ENCODE measurements around the gene LSM14B. TPM values are rescaled to one million over a fixed set of nuclear protein-coding genes. Genes with fewer than 3 reads are reported as not detected.

The LSM14B gene
- total RNA-seq, 1 experiment from 2014 or later: 82.4 TPM

- WGBS (ENCODE audit: extremely low coverage, insufficient read length, low lambda C conversion rate): no CpG with 5 or more reads among the region's 14 CpGs
- H3K27ac Mint-ChIP-seq: peak overlapping the region in 2 of 3 experiments; percentile 63 to 77; a peak in 3 of 7 replicates
- H4K20me1 ChIP-seq (ENCODE audit: control insufficient read depth, insufficient read depth, insufficient read length): no peaks in the 10 kb centered on the region
- no peak overlapping the region for H2BK20ac ChIP-seq (ENCODE audit: low read depth, low read length, poor library complexity, severe bottlenecking)
- no peaks in the 10 kb centered on the region for H3K4me1 ChIP-seq (ENCODE audit: insufficient read depth, low read length)
- no peak overlapping the region for H3K4ac ChIP-seq (ENCODE audit: low read depth, low read length)
- H2BK12ac ChIP-seq (ENCODE audit: insufficient read length, low read depth, low read length): no peak overlapping the region
- no peak overlapping the region for H3K27ac ChIP-seq (ENCODE audit: insufficient read length, low read depth, low read length)
- H3K23me2 ChIP-seq (ENCODE audit: insufficient read length, low read depth, low read length, poor library complexity, severe bottlenecking): no peaks in the 10 kb centered on the region
- peaks cover 19 to 49% (median 40%) of the 10 kb centered on the region in 3 experiments for H3K36me3 Mint-ChIP-seq (ENCODE audit: insufficient read depth in 1 of 3, low read depth in 3 of 3)
- no peak overlapping the region for H2BK15ac ChIP-seq (ENCODE audit: low read depth, low read length)
- peaks cover 16 to 17% of the 10 kb centered on the region in 2 experiments for H3K4me1 Mint-ChIP-seq
- no peaks in the 10 kb centered on the region for H3K9me3 ChIP-seq (ENCODE audit: control insufficient read depth, low read depth, low read length)
- H3K9ac ChIP-seq (ENCODE audit: extremely low read depth, insufficient read length, low read length): no peak overlapping the region
- no peaks in the 10 kb centered on the region for H3K27me3 Mint-ChIP-seq (ENCODE audit: low read depth)
- no peak overlapping the region for H3K23ac ChIP-seq (ENCODE audit: insufficient read length, low read depth, low read length)
- no peak overlapping the region for H2AFZ ChIP-seq (ENCODE audit: low read length)
- H3K4me2 ChIP-seq (ENCODE audit: insufficient read depth, insufficient read length, low read length): no peak overlapping the region
- no peak overlapping the region for H2AK5ac ChIP-seq (ENCODE audit: insufficient read length, low read length)
- H3K27me3 ChIP-seq (ENCODE audit: insufficient read depth, low read length): no peaks in the 10 kb centered on the region
- TF ChIP-seq, protein P1, sequence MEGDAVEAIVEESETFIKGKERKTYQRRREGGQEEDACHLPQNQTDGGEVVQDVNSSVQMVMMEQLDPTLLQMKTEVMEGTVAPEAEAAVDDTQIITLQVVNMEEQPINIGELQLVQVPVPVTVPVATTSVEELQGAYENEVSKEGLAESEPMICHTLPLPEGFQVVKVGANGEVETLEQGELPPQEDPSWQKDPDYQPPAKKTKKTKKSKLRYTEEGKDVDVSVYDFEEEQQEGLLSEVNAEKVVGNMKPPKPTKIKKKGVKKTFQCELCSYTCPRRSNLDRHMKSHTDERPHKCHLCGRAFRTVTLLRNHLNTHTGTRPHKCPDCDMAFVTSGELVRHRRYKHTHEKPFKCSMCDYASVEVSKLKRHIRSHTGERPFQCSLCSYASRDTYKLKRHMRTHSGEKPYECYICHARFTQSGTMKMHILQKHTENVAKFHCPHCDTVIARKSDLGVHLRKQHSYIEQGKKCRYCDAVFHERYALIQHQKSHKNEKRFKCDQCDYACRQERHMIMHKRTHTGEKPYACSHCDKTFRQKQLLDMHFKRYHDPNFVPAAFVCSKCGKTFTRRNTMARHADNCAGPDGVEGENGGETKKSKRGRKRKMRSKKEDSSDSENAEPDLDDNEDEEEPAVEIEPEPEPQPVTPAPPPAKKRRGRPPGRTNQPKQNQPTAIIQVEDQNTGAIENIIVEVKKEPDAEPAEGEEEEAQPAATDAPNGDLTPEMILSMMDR (conservative IDR thresholded peaks at IDR 0.05): no peak
- no peak overlapping the region for H2BK120ac ChIP-seq (ENCODE audit: low read depth, low read length, poor library complexity, severe bottlenecking)
- H3K18ac ChIP-seq (ENCODE audit: insufficient read length, low read depth, low read length): no peak overlapping the region
- no peak overlapping the region for H4K91ac ChIP-seq (ENCODE audit: insufficient read length, low read depth, low read length)
- no peaks in the 10 kb centered on the region for H3K79me1 ChIP-seq (ENCODE audit: insufficient read depth, low read depth, low read length, poor library complexity, severe bottlenecking)
- no peak overlapping the region for H3K56ac ChIP-seq (ENCODE audit: insufficient read length, low read depth, low read length)
- no peak overlapping the region for H3K14ac ChIP-seq (ENCODE audit: insufficient read depth, low read length)
- no peak for DNase-seq
- peaks cover 6% of the 10 kb centered on the region; the same call in 1 of the 2 replicates for H3K79me2 ChIP-seq (ENCODE audit: insufficient read depth, low read length)
- H3T11ph ChIP-seq (ENCODE audit: low read length): no peak overlapping the region
- no peak overlapping the region for H4K5ac ChIP-seq (ENCODE audit: insufficient read length, low read depth, low read length)
- no peak overlapping the region for H2BK5ac ChIP-seq (ENCODE audit: insufficient read length, low read length)
- H4K8ac ChIP-seq (replicated peaks; ENCODE audit: insufficient read length, low read depth, low read length): no peak overlapping the region
- H3K9me3 Mint-ChIP-seq: no peaks in the 10 kb centered on the region
- H3K4me3 Mint-ChIP-seq: no peak overlapping the region
Observed at GRCh38 chr20:62159839-62160238, 37.6 kb downstream of the LSM14B start.

Data from H9 (cell line).